Measurements from ENCODE around the gene CLASRP. TPM values are rescaled to one million over a fixed set of nuclear protein-coding genes. Genes with fewer than 3 reads are reported as not detected.

The CLASRP gene
- total and polyA plus RNA-seq, 2 of the 8 experiments (the other 6 are each of a cell fraction or from before 2014, with no cell fraction given): 22.3 to 71.7 TPM

DNA sequence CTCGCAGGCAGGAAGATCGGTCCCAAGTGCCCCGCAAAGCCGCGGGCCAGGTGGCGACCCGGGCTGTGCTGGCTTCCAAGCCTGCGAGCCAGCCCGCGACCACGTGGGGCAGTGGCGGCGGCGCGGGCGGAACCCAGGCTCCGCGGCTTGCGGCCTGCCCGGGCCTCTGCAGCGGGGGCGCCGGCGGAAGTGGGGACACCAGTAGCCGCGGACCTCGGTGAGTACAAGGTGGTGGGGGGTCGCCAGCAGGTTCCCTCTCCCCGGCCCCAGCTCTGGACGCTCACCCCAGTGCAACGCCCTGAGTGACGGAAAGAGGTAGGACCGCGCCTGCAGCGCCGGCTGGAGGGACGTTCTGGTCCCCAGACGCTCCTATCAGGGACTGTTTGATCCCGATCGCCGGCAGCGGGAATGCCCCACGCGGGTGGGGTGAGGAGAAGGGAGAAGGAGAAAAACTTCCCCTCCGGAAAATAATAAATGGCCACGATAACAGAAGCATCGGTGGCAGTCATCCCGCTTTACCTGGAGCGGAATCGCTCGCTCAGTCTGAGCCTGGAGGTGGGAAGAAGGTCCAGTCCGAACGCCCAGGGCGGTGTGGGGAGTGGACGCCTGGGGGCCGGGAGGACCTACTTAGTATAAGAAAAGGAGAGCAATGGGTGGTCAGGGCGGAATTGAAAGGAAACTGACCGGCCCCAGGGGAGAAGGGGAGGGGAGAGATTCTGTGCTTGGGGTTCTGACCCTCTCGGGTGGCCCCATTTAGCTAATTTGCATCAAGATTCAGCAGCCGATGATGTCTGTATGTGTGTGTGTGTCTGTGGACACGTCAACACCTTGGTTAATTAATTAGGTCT, 40.4 kb downstream of the CLASRP start, which contains the start of gene GEMIN7 (continued):
- peak; percentile 80 for TF ChIP-seq PHF8 (conservative IDR thresholded peaks at IDR 0.05; ENCODE audit: low read depth, low read length)
- TF ChIP-seq, protein P1, sequence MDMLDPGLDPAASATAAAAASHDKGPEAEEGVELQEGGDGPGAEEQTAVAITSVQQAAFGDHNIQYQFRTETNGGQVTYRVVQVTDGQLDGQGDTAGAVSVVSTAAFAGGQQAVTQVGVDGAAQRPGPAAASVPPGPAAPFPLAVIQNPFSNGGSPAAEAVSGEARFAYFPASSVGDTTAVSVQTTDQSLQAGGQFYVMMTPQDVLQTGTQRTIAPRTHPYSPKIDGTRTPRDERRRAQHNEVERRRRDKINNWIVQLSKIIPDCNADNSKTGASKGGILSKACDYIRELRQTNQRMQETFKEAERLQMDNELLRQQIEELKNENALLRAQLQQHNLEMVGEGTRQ (IDR thresholded peaks at IDR 0.05; ENCODE audit: low read length): peak; percentile 79
- TF ChIP-seq NRF1 (IDR thresholded peaks at IDR 0.05; ENCODE audit: low read depth, low read length): no peak
- no peak for TF ChIP-seq CEBPB (IDR thresholded peaks at IDR 0.05; ENCODE audit: low read depth, low read length)
- 0 out of 2 replicates have a peak, but pooled peaks have one; percentile 21 for TF ChIP-seq CHD1 (IDR thresholded peaks at IDR 0.05; ENCODE audit: low read depth, low read length)
- TF ChIP-seq SRF (IDR thresholded peaks at IDR 0.05; ENCODE audit: low read depth, low read length): peak; percentile 65; the same call in 1 of the 2 replicates
- TF ChIP-seq EGR1 (IDR thresholded peaks at IDR 0.05; ENCODE audit: borderline replicate concordance, low read depth, low read length): peak; percentile 80; the same call in 1 of the 2 replicates
- TF ChIP-seq YY1 (IDR thresholded peaks at IDR 0.05; ENCODE audit: low read depth, low read length): peak; percentile 65; the same call in 1 of the 2 replicates
- TF ChIP-seq RBBP5 (IDR thresholded peaks at IDR 0.05; ENCODE audit: borderline replicate concordance, low read depth, low read length): no peak
- TF ChIP-seq POLR2AphosphoS5 (IDR thresholded peaks at IDR 0.05; ENCODE audit: low read depth, low read length): peak; percentile 72
- TF ChIP-seq JUND (IDR thresholded peaks at IDR 0.05; ENCODE audit: low read length): no peak
- peak in 1 of 2 experiments; percentile 91; a peak in 2 of 4 replicates for TF ChIP-seq HDAC2 (IDR thresholded peaks at IDR 0.05; ENCODE audit: borderline replicate concordance in 1 of 2, low read depth in 2 of 2, low read length in 2 of 2)
- TF ChIP-seq, protein P2, sequence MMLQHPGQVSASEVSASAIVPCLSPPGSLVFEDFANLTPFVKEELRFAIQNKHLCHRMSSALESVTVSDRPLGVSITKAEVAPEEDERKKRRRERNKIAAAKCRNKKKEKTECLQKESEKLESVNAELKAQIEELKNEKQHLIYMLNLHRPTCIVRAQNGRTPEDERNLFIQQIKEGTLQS (IDR thresholded peaks at IDR 0.05; ENCODE audit: insufficient read depth, low read depth, low read length): no peak; the same call in 1 of the 2 replicates
- TF ChIP-seq CTCF (IDR thresholded peaks at IDR 0.05; ENCODE audit: control extremely low read depth in 1 of 3, insufficient read depth in 1 of 3, low read depth in 1 of 3, low read length in 3 of 3): peak in 2 of 3 experiments; percentile 6 to 34; a peak in 3 of 4 replicates
- TF ChIP-seq, protein P3, sequence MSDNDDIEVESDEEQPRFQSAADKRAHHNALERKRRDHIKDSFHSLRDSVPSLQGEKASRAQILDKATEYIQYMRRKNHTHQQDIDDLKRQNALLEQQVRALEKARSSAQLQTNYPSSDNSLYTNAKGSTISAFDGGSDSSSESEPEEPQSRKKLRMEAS (IDR thresholded peaks at IDR 0.05): peak; percentile 97
- no peak for TF ChIP-seq RNF2 (IDR thresholded peaks at IDR 0.05; ENCODE audit: borderline replicate concordance, low read depth, low read length, missing control alignments, poor library complexity, severe bottlenecking)
- TF ChIP-seq TEAD4 (IDR thresholded peaks at IDR 0.05; ENCODE audit: low read depth, low read length): no peak
- peak; percentile 54 for TF ChIP-seq KDM5A (IDR thresholded peaks at IDR 0.05; ENCODE audit: low read length)

Measured in H1 (cell line).